ENCODE results near the gene KRTAP5-3. TPM values are rescaled to one million over a fixed set of nuclear protein-coding genes. Genes with fewer than 3 reads are reported as not detected.

The KRTAP5-3 gene
- total RNA-seq, 1 donor from 2014 or later, result not detected

DNA sequence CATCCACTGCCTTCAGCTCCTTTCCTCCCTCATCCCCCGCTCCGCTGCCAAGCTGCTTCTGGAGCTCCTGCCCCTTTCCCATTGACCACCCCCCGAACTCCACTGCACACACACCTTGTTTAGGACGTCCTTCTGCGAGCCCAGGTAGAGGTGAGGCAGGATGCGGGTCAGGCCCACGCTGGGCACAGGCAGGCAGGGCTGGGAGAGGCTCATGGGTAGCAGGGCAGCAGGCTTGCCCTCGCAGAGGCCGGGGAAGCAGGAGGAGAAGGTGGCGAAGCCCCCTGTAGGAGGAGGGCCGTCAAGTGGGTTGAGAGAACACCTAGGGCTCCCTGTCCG is 49.5 kb downstream of the KRTAP5-3 start:
- no peaks in the 10 kb centered on the region for H3K9me3 ChIP-seq (replicated peaks)
- intact Hi-C loops (cut with micrococcal nuclease), result no loop called here
- peak overlapping the region; percentile 90 for H3K27ac ChIP-seq (replicated peaks)
- H3K36me3 ChIP-seq, result peaks cover 34% of the 10 kb centered on the region
- peak overlapping the region; percentile 29 for H3K4me3 ChIP-seq
- peaks cover 58% of the 10 kb centered on the region for H3K4me1 ChIP-seq
- no peak for DNase-seq
- TF ChIP-seq, protein P1, sequence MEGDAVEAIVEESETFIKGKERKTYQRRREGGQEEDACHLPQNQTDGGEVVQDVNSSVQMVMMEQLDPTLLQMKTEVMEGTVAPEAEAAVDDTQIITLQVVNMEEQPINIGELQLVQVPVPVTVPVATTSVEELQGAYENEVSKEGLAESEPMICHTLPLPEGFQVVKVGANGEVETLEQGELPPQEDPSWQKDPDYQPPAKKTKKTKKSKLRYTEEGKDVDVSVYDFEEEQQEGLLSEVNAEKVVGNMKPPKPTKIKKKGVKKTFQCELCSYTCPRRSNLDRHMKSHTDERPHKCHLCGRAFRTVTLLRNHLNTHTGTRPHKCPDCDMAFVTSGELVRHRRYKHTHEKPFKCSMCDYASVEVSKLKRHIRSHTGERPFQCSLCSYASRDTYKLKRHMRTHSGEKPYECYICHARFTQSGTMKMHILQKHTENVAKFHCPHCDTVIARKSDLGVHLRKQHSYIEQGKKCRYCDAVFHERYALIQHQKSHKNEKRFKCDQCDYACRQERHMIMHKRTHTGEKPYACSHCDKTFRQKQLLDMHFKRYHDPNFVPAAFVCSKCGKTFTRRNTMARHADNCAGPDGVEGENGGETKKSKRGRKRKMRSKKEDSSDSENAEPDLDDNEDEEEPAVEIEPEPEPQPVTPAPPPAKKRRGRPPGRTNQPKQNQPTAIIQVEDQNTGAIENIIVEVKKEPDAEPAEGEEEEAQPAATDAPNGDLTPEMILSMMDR (IDR thresholded peaks at IDR 0.05; ENCODE audit: borderline replicate concordance), result no peak
- H3K27me3 ChIP-seq (ENCODE audit: low read depth), result no peaks in the 10 kb centered on the region

- Histone ChIP-seq H3K36me3 (peaks cover 28% of the 10 kb centered on the region), H3K9me3 (replicated peaks) (no peaks in the 10 kb centered on the region), H3K27me3 (ENCODE audit: low read depth) (no peaks in the 10 kb centered on the region), H3K27ac (replicated peaks) (peak overlapping the region; percentile 90), H3K4me3 (peak overlapping the region; percentile 29), H3K4me1 (peaks cover 63% of the 10 kb centered on the region)
- TF ChIP-seq, protein P1 (IDR thresholded peaks at IDR 0.05; ENCODE audit: borderline replicate concordance), result no peak
- intact Hi-C loops (cut with micrococcal nuclease), result no loop called here
- no peak for DNase-seq
These were observed 50.1 kb downstream of the KRTAP5-3 start for GRCh38 chr11:1557904-1558774.

Other genes starting within 250 kb of the KRTAP5-3 start
- gene BRSK2, start 218.5 kb downstream of the KRTAP5-3 start, total RNA-seq, result 0.52 TPM
- 49.5 TPM for gene MOB2, start 121.7 kb downstream of the KRTAP5-3 start, total RNA-seq
- gene DUSP8, start 36.2 kb downstream of the KRTAP5-3 start, total RNA-seq, result 15.3 TPM
- not detected for gene KRTAP5-1, start 23.2 kb downstream of the KRTAP5-3 start, total RNA-seq
- gene KRTAP5-2, start 10.2 kb downstream of the KRTAP5-3 start, total RNA-seq, result not detected
- gene KRTAP5-4, start 13.7 kb upstream of the KRTAP5-3 start, total RNA-seq, result not detected
- gene KRTAP5-5, start 21.3 kb upstream of the KRTAP5-3 start, total RNA-seq, result not detected
- gene KRTAP5-6, start 88.7 kb upstream of the KRTAP5-3 start, total RNA-seq, result not detected
- gene IFITM10, start 142.1 kb upstream of the KRTAP5-3 start, total RNA-seq, result 0.58 TPM
- gene CTSD, start 155.5 kb upstream of the KRTAP5-3 start, total RNA-seq, result 831 TPM
- gene SYT8, start 226.5 kb upstream of the KRTAP5-3 start, total RNA-seq, result not detected
- gene TNNI2, start 230.5 kb upstream of the KRTAP5-3 start, total RNA-seq, result not detected
- 19.7 TPM for gene LSP1, start 244.6 kb upstream of the KRTAP5-3 start, total RNA-seq

Data from left ventricle myocardium inferior (tissue), 1 donor.